Stimulated activated CD8-positive, alpha-beta memory T cell treated with anti-CD3 and anti-CD28 coated beads, Interleukin-2, amount 100 ng/mL, for 48 hours (primary cell): ENCODE measurements around the gene LDLRAD1.
A peak's percentile ranks its signal among the peaks of the same experiment; 100 is the strongest.
"Not testable (repeated sequence)": the region's sequence is repeated elsewhere in the genome, so short reads cannot be mapped to it uniquely, and the experiment has no call there.

Source experiments
- DNase-seq, 2 donors: peaks; one replicate each; pipeline ENCODE4 v3.0.0-alpha.2; 2020; ENCODE audit warnings: low read depth in 2 of 2

LDLRAD1 gene, protein sequence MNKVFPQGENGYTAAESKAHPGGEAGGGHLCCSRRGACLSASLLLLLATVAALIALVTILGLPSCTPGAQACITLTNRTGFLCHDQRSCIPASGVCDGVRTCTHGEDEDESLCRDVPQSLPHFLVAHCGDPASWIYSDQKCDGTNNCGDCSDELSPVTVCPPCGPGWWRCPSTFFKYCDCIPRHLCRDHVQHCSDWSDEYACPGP

GRCh38 chr1:54017979-54018378, at the start of gene LDLRAD1:
Gene LDLRAD1 (minus strand): TSS chr1:54018186. CDS start chr1:54018112, 74 bp downstream.
- DNase-seq = no peak

GRCh38 chr1:54064299-54064698, 46.3 kb upstream of the LDLRAD1 start:
- no peak for DNase-seq

DNA sequence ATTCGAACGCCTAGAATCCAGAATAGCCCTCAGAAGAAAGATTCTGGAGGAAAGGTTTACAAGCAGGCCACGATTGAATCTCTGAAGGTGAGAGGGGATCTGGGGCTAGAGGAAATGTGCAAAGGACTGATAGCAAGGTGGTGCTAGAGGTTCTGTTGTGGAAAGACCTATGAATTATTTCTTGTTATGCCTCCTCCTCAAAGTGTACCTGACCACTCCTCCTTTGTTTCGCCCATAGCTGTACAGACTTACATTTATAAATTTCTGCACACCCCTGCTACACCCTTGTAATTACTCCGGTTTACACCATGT, 36.4 kb upstream of the LDLRAD1 start:
- DNase-seq = no peak

GRCh38 chr1:54053745-54054437, 35.9 kb upstream of the LDLRAD1 start:
- DNase-seq = peak in 1 of 2 donors; percentile 1

DNA sequence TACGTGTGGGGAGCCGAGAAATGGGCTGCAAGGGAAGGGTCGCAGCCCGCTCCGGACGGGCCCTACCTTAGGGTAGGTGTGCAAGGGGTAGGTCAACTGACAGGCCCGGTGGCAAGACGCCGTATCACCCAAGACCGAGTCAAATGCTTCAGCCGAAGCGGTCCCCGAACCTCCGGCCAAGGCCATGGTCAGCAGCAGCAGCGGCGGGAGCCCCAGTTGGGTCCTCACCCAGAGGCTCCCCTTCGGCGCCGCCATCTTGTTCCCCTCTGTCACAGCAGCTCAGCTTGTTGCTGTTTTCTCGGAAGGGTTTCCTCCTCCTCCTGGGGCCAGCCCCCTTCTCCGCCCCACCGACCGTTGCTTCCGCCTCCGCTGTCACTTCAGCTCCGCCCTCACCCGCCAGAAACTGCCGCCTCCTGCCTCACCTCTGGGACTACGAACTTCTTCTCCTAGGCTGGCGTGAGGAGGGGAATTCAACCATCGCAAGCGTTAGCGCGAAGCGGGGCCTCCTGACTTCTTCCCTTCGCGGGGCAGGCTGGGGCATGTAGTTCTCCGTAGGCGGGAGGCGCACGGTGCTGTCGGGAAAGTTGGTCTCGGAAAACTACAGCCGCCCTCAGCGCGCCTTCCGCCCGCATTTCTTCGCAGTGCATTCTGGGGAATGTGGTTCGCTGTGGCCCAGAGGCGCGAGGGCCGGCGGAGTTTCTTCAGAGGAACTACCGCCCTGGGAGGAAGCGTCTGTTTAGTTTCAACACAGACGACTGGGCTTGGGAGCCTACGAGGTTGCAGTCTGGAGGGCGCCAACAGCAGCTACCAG, 35.2 kb upstream of the LDLRAD1 start, which contains the start of the genes TCEANC2 and TMEM59:
Gene TCEANC2, plus strand, starts transcription at position 675 of the 811 bp plus-strand sequence. CDS start 815 bp downstream, outside the sequence.
Gene TMEM59, minus strand, starts transcription at position 271 of the 811 bp plus-strand sequence. Its CDS starts 16 bp downstream, at position 255.
- DNase-seq = peak; percentile 89 to 94

DNA sequence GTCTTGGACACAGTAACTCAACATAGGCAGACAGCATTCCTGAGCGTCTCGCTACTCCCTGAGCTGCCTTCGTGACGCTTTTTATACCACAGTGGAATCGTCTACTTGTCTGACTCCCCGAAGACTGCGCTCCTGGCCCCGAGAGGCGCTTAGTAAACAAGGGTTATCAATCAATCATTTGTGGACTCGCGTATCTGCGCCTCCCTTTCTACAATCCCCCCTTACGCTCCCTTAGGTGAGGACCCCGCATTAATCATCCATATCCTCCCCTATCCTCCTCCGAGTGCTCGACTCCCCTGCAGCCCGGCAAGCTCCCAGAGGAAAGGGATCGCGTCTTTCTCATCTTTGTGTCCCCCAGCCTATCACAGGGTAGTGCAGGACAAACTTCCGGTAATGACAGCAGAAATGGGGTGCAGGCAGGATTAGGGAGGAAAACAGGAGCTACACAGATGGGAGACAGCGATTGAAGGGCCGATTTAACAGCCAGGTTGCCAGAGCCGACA, 34.5 kb upstream of the LDLRAD1 start:
- peak; percentile 4 to 16 for DNase-seq

DNA sequence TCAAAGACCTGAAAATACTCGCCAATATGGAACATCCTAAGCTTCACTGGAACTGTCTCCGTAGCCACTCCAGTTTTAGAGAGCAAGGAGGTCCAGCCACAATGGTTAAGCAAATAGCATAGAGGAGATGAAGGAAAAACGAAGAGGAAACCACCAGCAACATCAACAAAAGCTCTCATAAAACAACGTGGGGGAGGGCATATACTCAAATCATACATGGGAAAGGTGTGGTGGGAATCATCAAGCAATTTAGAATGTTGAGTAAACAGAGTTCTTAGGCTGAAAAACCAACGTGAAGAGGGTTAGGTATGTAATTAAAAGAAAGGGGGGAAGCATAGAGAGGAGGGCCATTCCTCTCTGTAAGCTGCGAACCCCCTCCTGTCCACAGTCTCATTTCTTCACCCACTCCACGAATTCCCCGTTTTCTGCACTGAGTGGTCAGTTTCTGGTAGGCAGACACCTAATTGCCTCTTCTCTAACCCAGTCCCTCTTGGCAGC, 34.0 kb upstream of the LDLRAD1 start:
- no peak for DNase-seq

GRCh38 chr1:54050435-54050834, 32.4 kb upstream of the LDLRAD1 start:
- DNase-seq = not testable (repeated sequence)

- DNase-seq = no peak
Observed at GRCh38 chr1:54047384-54048305, 29.7 kb upstream of the LDLRAD1 start.

DNA sequence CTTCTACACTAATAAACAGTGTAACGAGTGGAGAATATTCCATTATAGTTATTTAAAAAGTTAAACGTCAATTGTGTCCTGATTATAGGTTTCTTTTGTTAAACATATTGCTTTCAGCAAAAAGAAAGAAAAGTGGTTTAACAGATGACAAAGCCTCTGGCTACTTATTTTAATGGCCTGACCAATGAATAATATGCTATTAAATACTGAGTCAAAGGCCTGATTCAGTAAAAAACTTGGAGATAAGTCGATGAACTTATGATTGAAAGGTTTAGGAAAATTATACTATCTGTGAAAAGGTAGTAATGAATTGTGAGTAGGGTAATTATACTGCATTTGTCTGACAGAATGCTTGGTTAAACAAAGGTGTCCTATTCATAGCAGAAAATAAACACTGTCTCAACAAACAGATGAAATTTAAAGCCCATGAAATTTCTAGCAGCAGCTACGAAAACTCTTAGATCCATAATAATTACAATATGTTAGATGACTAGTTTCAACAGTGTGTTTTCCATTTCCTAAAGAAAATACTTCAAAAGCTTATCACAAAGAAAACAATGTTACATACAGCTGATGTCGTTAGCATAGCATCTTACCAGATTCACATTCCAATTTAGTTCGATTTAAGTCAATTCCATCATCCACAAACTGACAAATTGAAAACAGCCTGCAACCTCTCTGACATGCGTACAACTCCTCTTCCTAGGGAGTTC, 28.8 kb upstream of the LDLRAD1 start:
- no peak for DNase-seq

GRCh38 chr1:54045496-54045895, 27.5 kb upstream of the LDLRAD1 start:
- no peak for DNase-seq

DNA sequence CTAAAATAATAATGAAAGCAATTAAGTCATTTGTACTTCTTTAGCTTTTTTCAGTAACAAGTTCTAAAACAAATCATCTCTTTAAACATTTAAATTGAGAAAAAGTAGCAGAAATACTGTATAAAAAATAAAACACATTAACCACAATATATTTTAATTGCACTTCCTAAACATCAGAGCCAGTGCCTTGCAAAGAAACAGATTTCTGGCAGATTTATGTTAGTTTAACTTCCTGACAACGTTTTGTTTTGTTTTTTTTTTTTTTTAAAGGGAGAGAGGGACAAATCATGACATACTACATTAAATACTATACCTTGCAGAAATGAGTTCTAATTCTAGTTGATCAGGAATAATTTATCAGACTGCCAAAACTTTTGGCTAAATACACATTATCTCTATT, 23.8 kb upstream of the LDLRAD1 start:
- DNase-seq = no peak

GRCh38 chr1:54037476-54037875, 19.5 kb upstream of the LDLRAD1 start:
- no peak for DNase-seq

DNA sequence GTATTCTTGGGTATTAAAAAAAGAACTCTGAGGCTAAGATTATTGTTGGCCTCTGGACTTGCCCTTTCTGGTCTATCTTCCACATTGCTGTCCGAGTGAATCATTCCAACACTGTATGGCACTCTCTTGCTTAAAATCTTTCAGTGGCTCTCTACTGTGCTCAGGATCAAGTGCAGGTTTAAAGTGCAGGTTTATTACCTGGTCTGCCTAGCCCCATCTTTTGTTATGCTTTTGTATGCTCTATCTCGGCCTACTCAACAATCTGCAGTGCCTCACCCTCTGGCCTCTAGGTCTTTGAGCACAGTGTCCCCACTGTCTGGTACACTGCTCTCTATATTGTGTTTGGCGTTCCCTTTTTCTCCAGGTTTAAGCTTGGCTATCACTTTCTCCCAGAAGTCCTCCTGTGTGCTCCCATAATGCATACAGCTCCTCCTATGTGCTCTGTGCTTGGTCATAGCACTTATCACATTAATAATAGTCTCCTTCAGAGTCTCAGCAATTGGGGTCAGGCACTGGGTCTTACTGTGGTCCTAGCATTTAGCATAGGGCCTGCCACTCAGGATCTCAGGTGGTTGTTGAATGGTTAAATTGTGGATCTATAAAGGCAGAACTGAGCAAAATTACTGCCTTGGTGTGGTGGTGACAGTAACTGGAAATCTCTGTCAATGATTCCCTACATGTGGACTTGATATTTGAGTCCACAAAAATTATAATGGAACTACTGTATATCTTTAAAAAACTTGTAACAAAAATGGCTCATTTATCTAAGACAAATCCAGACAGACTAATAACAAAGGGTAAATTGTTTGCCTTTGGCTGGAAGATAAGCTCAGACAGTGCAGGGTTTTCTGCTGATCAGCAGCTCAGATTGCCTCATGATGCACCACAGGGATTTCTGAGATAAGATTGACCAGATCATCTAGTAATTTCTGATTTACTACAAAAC, 10.6 kb upstream of the LDLRAD1 start:
- no peak for DNase-seq

DNA sequence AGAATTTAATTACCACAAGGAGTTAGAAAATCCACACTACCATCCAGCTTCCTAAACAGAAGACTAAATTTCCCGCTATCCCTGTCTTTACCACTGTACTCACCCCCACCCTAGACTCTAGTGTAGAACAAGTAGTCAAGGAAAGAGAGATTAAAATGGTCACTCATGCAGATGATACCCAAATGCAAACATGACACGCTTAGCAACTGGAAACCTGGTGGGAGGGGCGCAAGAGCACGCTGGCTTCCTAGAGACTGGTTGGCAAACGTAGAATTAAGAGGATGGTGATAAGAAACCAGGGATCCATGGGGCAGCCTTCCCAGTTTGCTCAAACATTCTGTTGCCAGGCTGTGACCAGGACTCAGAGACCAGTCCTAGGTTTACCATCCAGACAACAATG, 9.9 kb upstream of the LDLRAD1 start:
- DNase-seq = no peak

DNA sequence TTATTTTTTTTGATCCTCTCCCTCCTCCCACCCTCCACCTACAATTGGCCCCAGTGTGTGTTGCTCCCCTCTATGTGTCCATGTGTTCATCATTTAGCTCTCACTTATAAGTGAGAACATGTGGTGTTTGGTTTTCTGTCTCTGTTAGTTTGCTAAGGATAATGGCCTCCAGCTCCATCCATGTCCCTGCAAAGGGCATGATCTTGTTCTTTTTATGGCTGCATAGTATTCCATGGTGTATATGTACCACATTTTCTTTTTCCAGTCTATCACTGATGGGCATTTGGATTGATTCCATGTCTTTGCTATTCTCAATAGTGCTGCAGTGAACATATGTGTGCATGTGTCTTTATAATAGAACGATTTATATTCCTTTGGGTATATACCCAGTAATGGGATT, 6.8 kb upstream of the LDLRAD1 start:
- not testable (repeated sequence) for DNase-seq

DNA sequence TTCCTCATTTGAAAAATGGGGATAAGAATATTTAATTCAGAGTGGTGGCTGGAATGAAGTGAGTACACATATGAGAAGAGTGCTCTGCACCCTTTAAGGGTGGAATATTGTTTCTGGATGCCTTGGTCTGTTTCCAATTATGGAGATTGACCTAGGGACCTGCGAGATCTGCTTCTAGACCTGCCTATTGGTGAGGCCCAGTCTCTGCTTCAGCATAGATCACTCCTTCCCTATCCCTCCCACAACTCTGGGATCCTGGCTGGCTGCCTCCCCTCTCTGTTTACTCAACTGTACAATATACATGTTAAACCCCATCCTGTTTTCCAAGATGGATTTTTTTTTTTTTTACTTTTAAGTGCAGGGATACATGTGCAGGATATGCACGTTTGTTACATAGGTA, 6.4 kb upstream of the LDLRAD1 start:
- DNase-seq = no peak

GRCh38 chr1:54019562-54020176, 1.7 kb upstream of the LDLRAD1 start:
- DNase-seq = not testable (repeated sequence)

DNA sequence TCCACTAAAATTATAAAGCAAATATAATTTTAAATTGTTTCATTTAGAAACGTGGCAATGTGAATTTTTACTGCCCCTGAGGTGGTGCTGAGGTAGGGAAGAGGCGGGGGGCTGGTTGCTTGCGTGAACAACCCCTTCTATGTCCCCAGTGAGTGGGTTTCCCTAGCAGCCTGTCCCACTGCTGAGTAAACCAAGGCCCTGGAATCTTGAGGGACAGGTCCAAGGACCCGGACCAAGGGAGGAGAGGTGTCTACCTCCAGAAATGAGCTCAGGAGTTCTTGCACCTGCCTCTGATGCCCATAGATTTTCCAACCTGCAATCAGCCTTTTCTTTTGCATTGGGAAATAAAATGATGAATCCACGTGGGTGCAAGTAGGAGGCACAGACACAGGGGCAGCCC, 649 bp upstream of the LDLRAD1 start:
- DNase-seq = no peak
